ENCODE data around the gene CD180.

DNA sequence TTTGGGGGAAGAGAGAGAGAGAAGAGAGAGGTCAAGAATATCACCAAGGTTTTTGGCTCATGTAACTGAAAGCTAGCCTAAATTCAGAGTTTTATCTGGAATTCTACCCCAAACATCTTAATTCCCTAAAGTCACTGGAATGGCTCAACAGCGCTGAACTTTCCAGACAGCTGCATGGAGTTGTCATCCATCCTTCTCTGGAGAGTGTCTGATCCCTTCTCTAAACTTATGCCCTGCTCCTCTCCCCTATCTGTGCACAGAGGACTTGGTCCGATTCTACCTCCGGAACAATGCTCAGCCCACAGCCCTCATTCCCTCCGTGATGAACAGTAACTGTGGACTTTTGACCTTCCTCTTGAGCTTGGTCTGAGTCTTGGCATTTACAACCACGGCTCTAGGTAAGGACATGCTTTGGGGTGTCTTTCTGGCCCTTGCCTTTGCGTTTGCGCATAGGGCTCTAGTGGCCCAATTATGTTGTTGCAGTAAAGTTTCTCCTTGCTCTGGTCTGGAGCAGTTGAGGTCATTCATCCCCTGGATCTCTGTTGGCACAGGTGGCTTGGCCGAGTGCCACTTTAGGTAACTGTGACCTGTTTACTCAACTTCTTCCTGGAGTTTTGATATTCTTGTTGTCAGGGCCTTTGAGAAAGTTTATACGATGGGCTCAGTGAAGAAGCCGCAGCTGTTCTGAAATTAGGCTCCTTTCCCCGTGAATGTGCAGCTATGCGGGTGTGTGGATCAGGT lies 18.3 kb upstream of the CD180 start:
- TF ChIP-seq CTCF (IDR thresholded peaks at IDR 0.05; ENCODE audit: insufficient read depth, low read length) (no peak), GABPA (IDR thresholded peaks at IDR 0.05; ENCODE audit: low read depth) (no peak)
- TF ChIP-seq, protein P1, sequence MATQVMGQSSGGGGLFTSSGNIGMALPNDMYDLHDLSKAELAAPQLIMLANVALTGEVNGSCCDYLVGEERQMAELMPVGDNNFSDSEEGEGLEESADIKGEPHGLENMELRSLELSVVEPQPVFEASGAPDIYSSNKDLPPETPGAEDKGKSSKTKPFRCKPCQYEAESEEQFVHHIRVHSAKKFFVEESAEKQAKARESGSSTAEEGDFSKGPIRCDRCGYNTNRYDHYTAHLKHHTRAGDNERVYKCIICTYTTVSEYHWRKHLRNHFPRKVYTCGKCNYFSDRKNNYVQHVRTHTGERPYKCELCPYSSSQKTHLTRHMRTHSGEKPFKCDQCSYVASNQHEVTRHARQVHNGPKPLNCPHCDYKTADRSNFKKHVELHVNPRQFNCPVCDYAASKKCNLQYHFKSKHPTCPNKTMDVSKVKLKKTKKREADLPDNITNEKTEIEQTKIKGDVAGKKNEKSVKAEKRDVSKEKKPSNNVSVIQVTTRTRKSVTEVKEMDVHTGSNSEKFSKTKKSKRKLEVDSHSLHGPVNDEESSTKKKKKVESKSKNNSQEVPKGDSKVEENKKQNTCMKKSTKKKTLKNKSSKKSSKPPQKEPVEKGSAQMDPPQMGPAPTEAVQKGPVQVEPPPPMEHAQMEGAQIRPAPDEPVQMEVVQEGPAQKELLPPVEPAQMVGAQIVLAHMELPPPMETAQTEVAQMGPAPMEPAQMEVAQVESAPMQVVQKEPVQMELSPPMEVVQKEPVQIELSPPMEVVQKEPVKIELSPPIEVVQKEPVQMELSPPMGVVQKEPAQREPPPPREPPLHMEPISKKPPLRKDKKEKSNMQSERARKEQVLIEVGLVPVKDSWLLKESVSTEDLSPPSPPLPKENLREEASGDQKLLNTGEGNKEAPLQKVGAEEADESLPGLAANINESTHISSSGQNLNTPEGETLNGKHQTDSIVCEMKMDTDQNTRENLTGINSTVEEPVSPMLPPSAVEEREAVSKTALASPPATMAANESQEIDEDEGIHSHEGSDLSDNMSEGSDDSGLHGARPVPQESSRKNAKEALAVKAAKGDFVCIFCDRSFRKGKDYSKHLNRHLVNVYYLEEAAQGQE (IDR thresholded peaks at IDR 0.05; ENCODE audit: insufficient replicate concordance, low read depth), result no peak

Measured in HL-60 (cell line).